ENCODE measurements around the gene FXYD3. TPM values are rescaled to one million over a fixed set of nuclear protein-coding genes. Genes with fewer than 3 reads are reported as not detected.

Gene FXYD3
- total and polyA plus RNA-seq, 2 donors = 22.8 to 175 TPM

GRCh38 chr19:35157431-35157830 lies 41.8 kb downstream of the FXYD3 start:
- H3K36me3 ChIP-seq (ENCODE audit: control insufficient read depth in 2 of 2, insufficient read depth in 2 of 2, low read length in 1 of 2) = peaks cover 27 to 32% of the 10 kb centered on the region in 2 donors
- H3K4me1 ChIP-seq (ENCODE audit: control insufficient read depth in 2 of 2, insufficient read depth in 2 of 2, low read length in 2 of 2) = peaks cover 18 to 26% of the 10 kb centered on the region in 2 donors
- H3K27ac ChIP-seq (ENCODE audit: low read depth in 1 of 2, low read length in 1 of 2) = no peak overlapping the region
- 97% methylated on average over 4 of the region's 4 CpGs for WGBS
- peaks cover 6 to 30% of the 10 kb centered on the region in 2 donors for H3K27me3 ChIP-seq (ENCODE audit: control insufficient read depth in 2 of 2, insufficient read depth in 1 of 2, low read length in 1 of 2)
- H3K4me3 ChIP-seq (ENCODE audit: low read length in 2 of 2) = no peak overlapping the region
- peaks cover 0 to 1% of the 10 kb centered on the region in 2 donors for H3K9me3 ChIP-seq (ENCODE audit: control insufficient read depth in 2 of 2, insufficient read depth in 1 of 2, low read length in 1 of 2)
- DNase-seq (ENCODE audit: low read depth in 6 of 9, low spot score in 9 of 9) = no peak

- no peak overlapping the region for H3K27ac ChIP-seq (ENCODE audit: low read depth in 1 of 2, low read length in 1 of 2)
- peaks cover 10 to 12% of the 10 kb centered on the region in 2 donors for H3K4me1 ChIP-seq (ENCODE audit: control insufficient read depth in 2 of 2, insufficient read depth in 2 of 2, low read length in 2 of 2)
- WGBS = 93% methylated on average over 8 of the region's 8 CpGs
- H3K4me3 ChIP-seq (ENCODE audit: low read length in 2 of 2) = no peak overlapping the region
- peaks cover 0 to 10% of the 10 kb centered on the region in 2 donors for H3K27me3 ChIP-seq (ENCODE audit: control insufficient read depth in 2 of 2, insufficient read depth in 1 of 2, low read length in 1 of 2)
- peaks cover 37 to 48% of the 10 kb centered on the region in 2 donors for H3K36me3 ChIP-seq (ENCODE audit: control insufficient read depth in 2 of 2, insufficient read depth in 2 of 2, low read length in 1 of 2)
- peaks cover 0 to 1% of the 10 kb centered on the region in 2 donors for H3K9me3 ChIP-seq (ENCODE audit: control insufficient read depth in 2 of 2, insufficient read depth in 1 of 2, low read length in 1 of 2)
- no peak for DNase-seq (ENCODE audit: low read depth in 6 of 9, low spot score in 9 of 9)
These were observed 44.0 kb downstream of the FXYD3 start for GRCh38 chr19:35159606-35160005.

- H3K4me3 ChIP-seq (ENCODE audit: low read length in 2 of 2) = no peak overlapping the region
- no peak for DNase-seq (ENCODE audit: low read depth in 6 of 9, low spot score in 9 of 9)
- peaks cover 44 to 55% of the 10 kb centered on the region in 2 donors for H3K36me3 ChIP-seq (ENCODE audit: control insufficient read depth in 2 of 2, insufficient read depth in 2 of 2, low read length in 1 of 2)
- peaks cover 2 to 6% of the 10 kb centered on the region in 2 donors for H3K4me1 ChIP-seq (ENCODE audit: control insufficient read depth in 2 of 2, insufficient read depth in 2 of 2, low read length in 2 of 2)
- no peaks in the 10 kb centered on the region for H3K27me3 ChIP-seq (ENCODE audit: control insufficient read depth in 2 of 2, insufficient read depth in 1 of 2, low read length in 1 of 2)
- no peak overlapping the region for H3K27ac ChIP-seq (ENCODE audit: low read depth in 1 of 2, low read length in 1 of 2)
- WGBS = 96% methylated on average over 9 of the region's 9 CpGs
- peaks cover 3% of the 10 kb centered on the region in 2 donors for H3K9me3 ChIP-seq (ENCODE audit: control insufficient read depth in 2 of 2, insufficient read depth in 1 of 2, low read length in 1 of 2)
These were observed 45.2 kb downstream of the FXYD3 start for GRCh38 chr19:35160629-35161433.

- H3K9me3 ChIP-seq (ENCODE audit: control insufficient read depth in 2 of 2, insufficient read depth in 1 of 2, low read length in 1 of 2) = peaks cover 4 to 9% of the 10 kb centered on the region in 2 donors
- no peak overlapping the region for H3K27ac ChIP-seq (ENCODE audit: low read depth in 1 of 2, low read length in 1 of 2)
- no peak for DNase-seq (ENCODE audit: low read depth in 6 of 9, low spot score in 9 of 9)
- no peaks in the 10 kb centered on the region for H3K27me3 ChIP-seq (ENCODE audit: control insufficient read depth in 2 of 2, insufficient read depth in 1 of 2, low read length in 1 of 2)
- H3K36me3 ChIP-seq (ENCODE audit: control insufficient read depth in 2 of 2, insufficient read depth in 2 of 2, low read length in 1 of 2) = peaks cover 50 to 60% of the 10 kb centered on the region in 2 donors
- peaks cover 0 to 1% of the 10 kb centered on the region in 2 donors for H3K4me1 ChIP-seq (ENCODE audit: control insufficient read depth in 2 of 2, insufficient read depth in 2 of 2, low read length in 2 of 2)
- over 99% methylated on average over 2 of the region's 2 CpGs for WGBS
- H3K4me3 ChIP-seq (ENCODE audit: low read length in 2 of 2) = no peak overlapping the region
These were observed 45.8 kb downstream of the FXYD3 start for GRCh38 chr19:35161434-35161743.

GRCh38 chr19:35162471-35163326 lies 47.1 kb downstream of the FXYD3 start:
- Histone ChIP-seq H3K9me3 (ENCODE audit: control insufficient read depth in 2 of 2, insufficient read depth in 1 of 2, low read length in 1 of 2) (peaks cover 4 to 12% of the 10 kb centered on the region in 2 donors), H3K36me3 (ENCODE audit: control insufficient read depth in 2 of 2, insufficient read depth in 2 of 2, low read length in 1 of 2) (peaks cover 46 to 53% of the 10 kb centered on the region in 2 donors), H3K27me3 (ENCODE audit: control insufficient read depth in 2 of 2, insufficient read depth in 1 of 2, low read length in 1 of 2) (no peaks in the 10 kb centered on the region), H3K4me1 (ENCODE audit: control insufficient read depth in 2 of 2, insufficient read depth in 2 of 2, low read length in 2 of 2) (peaks cover 0 to 6% of the 10 kb centered on the region in 2 donors), H3K4me3 (ENCODE audit: low read length in 2 of 2) (no peak overlapping the region), H3K27ac (ENCODE audit: low read depth in 1 of 2, low read length in 1 of 2) (no peak overlapping the region)
- no peak for DNase-seq (ENCODE audit: low read depth in 6 of 9, low spot score in 9 of 9)
- 96% methylated on average over 6 of the region's 6 CpGs for WGBS

DNA sequence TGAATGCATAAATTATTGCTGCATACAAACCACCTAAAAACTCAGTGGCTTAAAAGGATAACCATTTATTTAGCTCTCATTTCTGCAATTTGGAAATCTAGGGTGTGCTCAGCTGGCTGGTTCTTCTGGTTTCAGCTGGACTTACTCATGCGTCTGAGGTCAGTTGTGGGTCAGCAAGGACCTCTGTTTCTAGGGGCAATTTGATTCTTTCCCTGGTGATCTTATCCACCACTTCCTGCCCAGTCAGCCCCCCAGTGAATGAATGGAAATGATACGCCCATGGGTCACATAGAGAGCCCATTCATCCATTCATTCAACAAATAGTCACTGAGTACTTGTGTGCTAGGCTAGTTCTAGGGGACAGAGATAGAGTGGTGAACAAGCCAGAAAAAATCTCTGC lies 48.8 kb downstream of the FXYD3 start:
- H3K4me3 ChIP-seq (ENCODE audit: low read length in 2 of 2) = no peak overlapping the region
- H3K36me3 ChIP-seq (ENCODE audit: control insufficient read depth in 2 of 2, insufficient read depth in 2 of 2, low read length in 1 of 2) = peaks cover 42 to 49% of the 10 kb centered on the region in 2 donors
- peaks cover 4 to 12% of the 10 kb centered on the region in 2 donors for H3K9me3 ChIP-seq (ENCODE audit: control insufficient read depth in 2 of 2, insufficient read depth in 1 of 2, low read length in 1 of 2)
- no peak overlapping the region for H3K27ac ChIP-seq (ENCODE audit: low read depth in 1 of 2, low read length in 1 of 2)
- H3K4me1 ChIP-seq (ENCODE audit: control insufficient read depth in 2 of 2, insufficient read depth in 2 of 2, low read length in 2 of 2) = peaks cover 0 to 6% of the 10 kb centered on the region in 2 donors
- WGBS = 97% methylated on average over 2 of the region's 2 CpGs
- DNase-seq (ENCODE audit: low read depth in 6 of 9, low spot score in 9 of 9) = no peak
- H3K27me3 ChIP-seq (ENCODE audit: control insufficient read depth in 2 of 2, insufficient read depth in 1 of 2, low read length in 1 of 2) = no peaks in the 10 kb centered on the region

- DNase-seq (ENCODE audit: low read depth in 6 of 9, low spot score in 9 of 9) = no peak
- WGBS = 76% methylated on average over 5 of the region's 5 CpGs
- H3K9me3 ChIP-seq (ENCODE audit: control insufficient read depth in 2 of 2, insufficient read depth in 1 of 2, low read length in 1 of 2) = peaks cover 4 to 12% of the 10 kb centered on the region in 2 donors
These were observed 49.8 kb downstream of the FXYD3 start for GRCh38 chr19:35165200-35166058.

DNA sequence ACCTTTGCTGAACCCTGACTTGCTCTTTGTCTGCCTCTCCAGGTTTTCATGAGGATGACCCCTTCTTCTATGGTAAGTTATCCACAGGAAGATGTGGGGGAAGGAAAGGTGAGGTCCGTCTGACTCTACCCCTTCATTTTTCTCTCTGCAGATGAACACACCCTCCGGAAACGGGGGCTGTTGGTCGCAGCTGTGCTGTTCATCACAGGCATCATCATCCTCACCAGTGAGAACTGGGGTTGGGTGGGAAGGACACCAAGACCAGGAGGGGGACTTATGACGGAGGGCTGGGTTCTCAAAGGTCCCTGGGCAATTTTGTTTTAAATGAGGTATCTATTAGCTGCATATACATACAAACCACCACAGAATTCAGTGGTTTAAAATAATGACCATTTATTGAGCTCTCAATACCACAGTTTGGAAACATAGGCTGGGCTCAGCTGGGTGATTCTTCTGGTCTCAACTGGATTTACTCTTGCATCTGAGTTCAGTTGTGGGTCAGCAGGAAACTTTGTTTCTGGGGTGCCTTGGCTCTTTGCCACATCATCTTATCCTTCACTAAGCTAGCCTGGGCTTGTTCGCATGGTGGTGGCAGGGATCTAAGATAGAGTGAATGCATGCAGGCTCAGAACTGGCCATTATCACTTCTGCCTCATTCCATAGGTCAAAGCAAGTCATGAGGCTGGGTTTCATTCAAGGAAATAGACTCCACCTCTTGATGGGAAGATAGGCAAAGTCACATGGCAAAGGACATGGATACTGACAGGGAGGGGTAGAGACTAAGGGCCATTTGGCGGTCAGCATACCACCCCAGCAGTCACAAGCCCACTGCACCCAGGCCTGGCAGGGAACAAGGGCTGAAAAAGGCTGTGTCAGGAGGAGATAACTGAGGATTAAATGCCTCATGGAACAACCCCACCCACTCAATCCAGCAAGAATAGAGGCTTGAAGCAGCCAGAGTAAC lies 50.8 kb downstream of the FXYD3 start:
- 98% methylated on average over 7 of the region's 7 CpGs for WGBS
- no peaks in the 10 kb centered on the region for H3K27me3 ChIP-seq (ENCODE audit: control insufficient read depth in 2 of 2, insufficient read depth in 1 of 2, low read length in 1 of 2)
- peaks cover 0 to 6% of the 10 kb centered on the region in 2 donors for H3K4me1 ChIP-seq (ENCODE audit: control insufficient read depth in 2 of 2, insufficient read depth in 2 of 2, low read length in 2 of 2)
- no peak overlapping the region for H3K4me3 ChIP-seq (ENCODE audit: low read length in 2 of 2)
- H3K9me3 ChIP-seq (ENCODE audit: control insufficient read depth in 2 of 2, insufficient read depth in 1 of 2, low read length in 1 of 2) = peaks cover 3 to 12% of the 10 kb centered on the region in 2 donors
- DNase-seq (ENCODE audit: low read depth in 6 of 9, low spot score in 9 of 9) = no peak
- peaks cover 37 to 44% of the 10 kb centered on the region in 2 donors for H3K36me3 ChIP-seq (ENCODE audit: control insufficient read depth in 2 of 2, insufficient read depth in 2 of 2, low read length in 1 of 2)
- no peak overlapping the region for H3K27ac ChIP-seq (ENCODE audit: low read depth in 1 of 2, low read length in 1 of 2)

More at GRCh38 chr19:35165200-35166058, 49.8 kb downstream of the FXYD3 start:
- peaks cover 44 to 47% of the 10 kb centered on the region in 2 donors for H3K36me3 ChIP-seq (ENCODE audit: control insufficient read depth in 2 of 2, insufficient read depth in 2 of 2, low read length in 1 of 2)
- no peaks in the 10 kb centered on the region for H3K27me3 ChIP-seq (ENCODE audit: control insufficient read depth in 2 of 2, insufficient read depth in 1 of 2, low read length in 1 of 2)
- no peak overlapping the region for H3K27ac ChIP-seq (ENCODE audit: low read depth in 1 of 2, low read length in 1 of 2)
- peaks cover 0 to 6% of the 10 kb centered on the region in 2 donors for H3K4me1 ChIP-seq (ENCODE audit: control insufficient read depth in 2 of 2, insufficient read depth in 2 of 2, low read length in 2 of 2)
- H3K4me3 ChIP-seq (ENCODE audit: low read length in 2 of 2) = no peak overlapping the region

Measured in thymus (tissue), 11 donors.